Activated naive CD4-positive, alpha-beta T cell (primary cell): ENCODE measurements around the gene PHF2.

ENCODE experiments used
- DNase-seq, 4 experiments: peaks; one replicate each; lab custom pipeline; 2025; lab: John Stamatoyannopoulos, UW

The PHF2 gene

GRCh38 chr9:93576258-93577077 lies at the start of gene PHF2:
TSS of gene PHF2 (plus strand) at chr9:93576584. CDS start at chr9:93576774, 190 bp downstream.
- peak in 1 of 4 experiments; percentile 33 for DNase-seq

GRCh38 chr9:93531374-93531773 lies 45.0 kb upstream of the PHF2 start:
- DNase-seq: no peak

GRCh38 chr9:93532141-93532540 lies 44.2 kb upstream of the PHF2 start:
- DNase-seq: no peak

- DNase-seq: no peak
Measured at GRCh38 chr9:93533863-93534262, 42.5 kb upstream of the PHF2 start.

GRCh38 chr9:93536167-93536566 lies 40.2 kb upstream of the PHF2 start:
- no peak for DNase-seq

GRCh38 chr9:93536874-93537273 lies 39.5 kb upstream of the PHF2 start:
- DNase-seq: no peak

- DNase-seq: no peak
Measured at GRCh38 chr9:93540305-93540704, 36.1 kb upstream of the PHF2 start.

- DNase-seq: no peak
Measured at GRCh38 chr9:93541005-93541404, 35.4 kb upstream of the PHF2 start.

- no peak for DNase-seq
Measured at GRCh38 chr9:93541581-93542349, 34.6 kb upstream of the PHF2 start.

- no peak for DNase-seq
Measured at GRCh38 chr9:93543117-93543516, 33.3 kb upstream of the PHF2 start.

GRCh38 chr9:93546356-93546755 lies 30.0 kb upstream of the PHF2 start:
- no peak for DNase-seq

GRCh38 chr9:93549611-93550010 lies 26.8 kb upstream of the PHF2 start:
- DNase-seq: no peak

GRCh38 chr9:93552923-93553322 lies 23.5 kb upstream of the PHF2 start:
- no peak for DNase-seq

- DNase-seq: no peak
Measured at GRCh38 chr9:93555370-93555769, 21.0 kb upstream of the PHF2 start.

GRCh38 chr9:93557366-93558137 lies 18.8 kb upstream of the PHF2 start:
- DNase-seq: no peak

GRCh38 chr9:93558503-93558902 lies 17.9 kb upstream of the PHF2 start:
- DNase-seq: no peak

GRCh38 chr9:93560991-93561390 lies 15.4 kb upstream of the PHF2 start:
- no peak for DNase-seq

- DNase-seq: no peak
Measured at GRCh38 chr9:93562157-93562556, 14.2 kb upstream of the PHF2 start.

GRCh38 chr9:93565089-93565488 lies 11.3 kb upstream of the PHF2 start:
- no peak for DNase-seq

- DNase-seq: peak; percentile 99
Measured at GRCh38 chr9:93566408-93567270, 9.7 kb upstream of the PHF2 start.

GRCh38 chr9:93567271-93567959 lies 9.0 kb upstream of the PHF2 start:
- no peak for DNase-seq
